T1000 (cell line): ENCODE measurements around the gene XRCC1.
"Not testable (repeated sequence)": the region's sequence is repeated elsewhere in the genome, so short reads cannot be mapped to it uniquely, and the experiment has no call there.

ENCODE experiments used
- DNase-seq: peaks from one replicate; lab custom pipeline; 2025; ENCODE audit warnings: mixed read lengths; lab: John Stamatoyannopoulos, UW

Gene XRCC1

DNA sequence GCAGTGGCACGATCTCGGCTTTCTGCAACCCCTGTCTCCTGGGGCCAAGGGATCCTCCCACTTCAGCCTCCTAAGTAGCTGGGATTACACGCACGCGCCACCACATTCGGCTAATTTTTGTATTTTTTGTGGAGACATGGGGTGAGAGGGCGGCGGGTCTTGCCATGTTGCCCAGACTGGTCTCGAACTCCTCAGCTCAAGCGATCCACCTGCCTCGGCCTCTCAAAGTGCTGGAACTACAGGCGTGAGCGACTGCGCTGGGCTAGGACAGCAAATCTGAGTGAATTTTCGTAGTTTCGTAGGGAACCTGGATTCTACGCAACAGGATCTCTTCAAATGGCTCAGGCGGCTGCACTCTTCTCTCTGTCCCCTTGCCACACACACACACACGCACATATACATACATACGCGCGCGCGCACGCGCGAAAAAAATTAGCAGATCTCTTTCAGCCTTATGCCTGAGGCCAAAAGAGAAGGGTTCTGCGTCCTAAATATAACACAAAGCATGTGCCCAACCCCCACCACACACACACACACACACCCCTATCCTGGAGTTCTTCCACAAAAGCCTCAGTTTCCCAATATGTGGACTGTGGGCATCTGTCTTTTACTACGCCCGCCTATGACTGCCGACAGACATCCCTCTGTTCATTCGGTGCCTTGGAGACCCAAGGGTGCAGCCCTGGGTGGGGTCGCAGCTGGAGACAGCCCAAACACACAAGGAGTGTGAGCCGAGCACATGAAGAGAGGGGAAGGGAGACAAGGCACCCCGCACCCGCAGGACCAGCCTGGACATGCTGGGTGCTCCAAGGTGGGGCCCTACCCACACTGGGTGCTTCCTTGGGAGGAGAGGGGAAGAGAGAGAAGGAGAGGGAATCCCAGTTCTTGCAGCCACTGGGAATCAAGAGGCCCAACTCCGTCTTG, 890 bp upstream of the XRCC1 start:
- no peak for DNase-seq

GRCh38 chr19:43574424-43575155, 737 bp downstream of the XRCC1 start:
- DNase-seq, result peak; percentile 14

- no peak for DNase-seq
These were observed 3.1 kb downstream of the XRCC1 start for GRCh38 chr19:43572171-43572588.

DNA sequence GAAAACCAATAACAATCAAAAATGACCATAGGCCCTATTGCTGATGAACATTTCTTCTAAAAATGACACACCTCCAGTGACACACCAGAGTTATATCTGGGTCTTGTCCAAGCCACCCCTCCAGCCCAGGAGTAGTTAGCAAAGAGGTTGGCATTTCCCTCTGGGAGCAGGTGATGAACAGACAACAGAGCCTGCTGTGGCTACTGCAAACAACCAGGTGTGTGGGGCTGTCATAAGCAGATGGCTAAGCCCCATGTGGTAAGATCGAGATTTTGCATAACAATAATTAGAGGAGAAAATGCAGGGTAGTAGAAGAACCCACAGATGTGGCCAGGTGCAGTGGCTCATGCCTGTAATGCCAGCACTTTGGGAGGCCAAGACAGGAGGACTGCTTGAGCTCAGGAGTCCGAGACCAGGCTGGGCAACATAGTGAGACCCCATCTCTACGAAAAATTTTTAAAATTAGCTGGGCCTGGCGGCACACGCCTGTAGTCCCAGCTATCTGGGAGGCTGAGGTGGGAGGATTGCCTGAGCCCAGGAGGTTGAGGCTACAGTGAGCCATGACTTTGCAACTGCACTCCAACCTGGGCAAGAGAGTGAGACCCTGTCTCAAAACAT, 5.0 kb downstream of the XRCC1 start:
- DNase-seq, result no peak

GRCh38 chr19:43569657-43570056, 5.7 kb downstream of the XRCC1 start:
- DNase-seq, result no peak

DNA sequence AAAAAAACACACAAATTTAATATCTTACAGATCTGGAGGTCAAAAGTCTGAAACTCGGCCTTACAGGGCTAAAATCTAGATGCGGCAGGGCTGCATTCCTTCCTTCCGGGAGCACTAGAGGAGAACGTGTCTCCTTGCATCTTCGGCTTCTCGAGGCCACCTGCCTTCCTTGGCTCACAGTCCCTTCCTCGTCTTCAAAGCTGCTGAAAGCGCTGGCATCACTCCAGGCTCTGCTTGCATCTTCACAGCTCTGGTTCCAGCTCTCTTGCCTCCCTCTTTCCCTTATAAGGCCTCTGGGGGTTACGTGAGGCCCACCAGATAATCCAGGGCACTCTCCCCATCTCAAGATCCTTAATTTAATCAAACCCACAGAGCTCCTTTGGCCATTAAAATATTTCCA, 10.5 kb downstream of the XRCC1 start:
- DNase-seq, result no peak

DNA sequence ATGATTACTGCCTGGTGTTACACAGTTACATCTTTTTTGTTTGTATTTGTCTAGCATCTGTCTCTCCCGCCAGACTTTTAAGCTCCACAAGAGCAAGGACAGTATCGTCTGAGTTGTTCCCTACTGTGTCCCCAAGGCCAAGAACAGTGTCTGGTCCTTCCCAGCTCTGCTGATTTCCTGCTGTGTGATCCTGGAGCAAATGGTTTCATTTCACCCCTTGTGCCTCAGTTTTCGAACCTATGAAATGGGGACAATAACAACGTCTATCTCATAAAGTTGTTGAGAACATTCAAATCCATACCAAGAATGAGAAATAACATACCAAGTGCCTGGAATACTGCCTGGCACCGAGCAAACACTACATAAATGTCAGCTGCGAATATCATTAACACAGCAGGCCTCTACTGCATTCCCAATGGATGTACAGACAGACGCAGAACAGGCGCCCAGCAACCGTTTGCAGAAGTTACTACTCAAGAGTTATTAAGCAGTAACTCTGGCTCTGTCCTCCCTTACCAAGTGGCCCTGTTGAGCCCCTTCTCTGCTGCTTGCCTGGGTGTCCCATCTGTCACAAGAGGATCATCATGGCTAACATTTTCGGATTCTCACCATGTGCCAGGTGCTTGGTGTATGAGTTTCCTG, 11.4 kb downstream of the XRCC1 start:
- DNase-seq, result no peak

DNA sequence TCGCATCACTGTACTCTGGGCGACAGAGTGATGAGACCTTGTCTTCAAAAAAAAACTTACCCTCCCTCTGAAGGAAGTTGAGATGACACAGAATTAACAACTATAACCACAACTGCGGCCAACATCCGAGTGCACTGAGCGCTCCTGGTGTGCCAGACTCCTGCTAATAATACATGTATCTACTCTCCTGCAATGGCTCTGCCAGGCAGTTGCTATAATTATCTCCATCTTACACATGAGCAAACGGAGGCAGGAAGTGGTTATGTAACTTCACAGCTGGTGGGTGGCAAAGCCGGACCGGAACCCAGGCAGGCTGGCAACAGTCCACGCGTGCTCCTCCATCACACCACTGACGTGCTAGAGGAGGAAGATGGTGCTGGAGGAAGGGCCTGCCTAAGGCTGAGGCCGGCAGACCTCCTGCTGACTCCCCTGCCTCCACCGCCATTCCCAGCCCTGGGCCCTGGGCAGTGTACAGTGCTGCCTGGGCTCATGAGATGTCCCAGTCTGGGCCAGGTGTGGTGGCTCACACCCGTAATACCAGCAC, 12.6 kb downstream of the XRCC1 start:
- peak; percentile 35 for DNase-seq

DNA sequence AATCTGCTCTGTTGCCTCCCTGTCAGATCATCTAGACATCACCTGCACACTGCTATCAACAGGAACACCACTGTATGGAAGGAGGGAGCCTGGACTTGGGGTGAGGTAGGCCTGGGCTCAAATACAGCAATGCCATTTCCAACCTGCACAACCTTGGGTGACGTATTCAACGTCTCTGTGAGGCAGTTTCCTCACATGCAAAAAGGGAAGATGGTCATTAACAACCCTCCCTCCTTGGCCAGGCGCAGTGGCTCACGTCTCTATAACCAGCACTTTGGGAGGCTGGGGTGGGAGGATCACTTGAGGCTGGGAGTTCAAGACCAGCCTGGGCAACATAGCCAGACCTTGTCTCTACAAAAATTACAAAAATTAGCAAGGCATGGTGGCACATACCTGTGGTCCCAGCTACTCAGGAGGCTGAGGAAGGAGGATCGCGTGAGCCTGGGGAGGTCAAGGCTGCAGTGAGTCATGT, 13.1 kb downstream of the XRCC1 start:
- no peak for DNase-seq

DNA sequence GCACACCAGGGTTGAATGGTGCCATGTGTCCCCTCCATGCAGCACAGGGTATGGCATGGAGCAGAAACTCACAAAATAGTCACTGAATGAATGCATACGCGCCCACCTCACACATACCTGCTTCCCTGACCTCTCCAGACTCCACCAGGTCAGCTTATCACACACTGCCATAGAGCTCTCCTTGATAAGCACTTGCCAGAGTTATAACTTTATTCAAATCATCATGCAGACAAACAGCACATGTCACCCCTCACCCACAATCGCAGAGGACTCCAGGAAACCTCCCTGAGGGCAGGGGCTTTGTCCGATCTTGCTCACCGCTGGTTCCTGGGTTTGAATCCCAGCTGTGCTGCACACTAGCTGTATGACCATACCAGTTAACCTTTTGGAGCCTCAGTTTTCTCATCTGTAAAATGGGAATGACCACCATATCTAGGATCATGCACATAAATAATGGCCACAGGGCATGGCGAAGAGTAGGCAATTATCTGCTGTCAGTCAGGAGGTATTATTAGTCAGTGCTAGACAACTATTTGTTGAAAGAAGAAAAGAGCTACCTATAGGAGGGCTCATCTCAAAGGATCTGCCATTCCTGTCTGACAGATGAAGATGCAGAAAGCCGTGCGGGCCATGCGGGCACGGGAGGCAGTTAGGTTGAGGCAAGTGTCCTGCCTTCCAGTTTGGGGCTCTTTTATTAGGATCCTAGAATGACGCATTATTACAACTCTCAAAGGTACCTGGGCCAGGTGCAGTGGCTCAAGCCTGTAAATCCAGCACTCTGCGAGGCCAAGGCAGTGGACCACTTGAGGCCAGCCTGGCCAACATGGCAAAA, 14.0 kb downstream of the XRCC1 start:
- no peak for DNase-seq

DNA sequence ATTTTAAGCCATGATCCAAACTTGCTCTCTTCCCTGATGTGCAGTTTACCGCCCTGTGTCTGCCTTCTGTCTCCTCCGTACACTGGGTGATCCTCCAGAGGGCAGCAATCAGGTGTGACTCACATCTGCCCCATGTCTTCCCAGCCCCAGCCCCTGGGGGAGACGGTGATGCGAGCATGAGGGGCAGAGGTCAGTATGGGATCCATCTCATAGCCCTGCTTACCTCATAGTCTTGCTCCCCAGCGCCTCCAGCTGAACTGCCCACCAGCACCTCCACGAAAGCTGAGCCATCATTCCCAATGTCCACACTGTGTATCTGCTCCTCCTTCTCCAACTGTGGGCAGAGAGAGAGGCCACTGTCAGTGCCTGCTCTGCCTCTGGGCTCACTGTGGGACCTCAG, 14.6 kb downstream of the XRCC1 start:
- DNase-seq, result peak; percentile 62

DNA sequence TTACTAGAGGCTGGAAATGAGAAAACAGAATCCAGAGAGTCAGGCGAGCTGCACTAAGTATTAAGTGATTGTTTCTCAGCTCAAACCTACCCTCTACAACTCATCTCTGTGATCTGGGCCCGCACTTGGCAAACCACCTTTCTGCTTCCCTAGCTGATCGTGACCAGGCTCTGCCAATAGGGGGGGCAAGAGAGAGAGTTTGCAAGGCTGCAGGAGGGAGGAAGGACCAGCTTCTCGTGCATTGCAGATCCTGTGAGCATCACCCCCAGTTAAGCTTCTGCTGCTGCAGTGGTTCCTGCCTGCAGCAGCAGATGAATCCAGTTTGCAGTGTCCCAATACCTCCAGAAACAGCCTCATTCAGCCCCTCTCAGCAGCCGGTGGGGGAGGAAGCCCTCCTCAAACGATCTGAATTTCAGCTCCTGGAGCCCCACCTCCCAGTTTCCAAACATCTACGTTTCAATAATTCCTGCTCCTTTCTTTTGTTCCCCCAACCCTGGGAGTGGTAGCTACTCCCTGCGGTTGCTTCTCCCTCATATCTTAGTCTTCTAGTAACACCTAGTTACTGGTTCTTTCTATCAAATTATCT, 20.0 kb downstream of the XRCC1 start:
- DNase-seq, result peak; percentile 14

DNA sequence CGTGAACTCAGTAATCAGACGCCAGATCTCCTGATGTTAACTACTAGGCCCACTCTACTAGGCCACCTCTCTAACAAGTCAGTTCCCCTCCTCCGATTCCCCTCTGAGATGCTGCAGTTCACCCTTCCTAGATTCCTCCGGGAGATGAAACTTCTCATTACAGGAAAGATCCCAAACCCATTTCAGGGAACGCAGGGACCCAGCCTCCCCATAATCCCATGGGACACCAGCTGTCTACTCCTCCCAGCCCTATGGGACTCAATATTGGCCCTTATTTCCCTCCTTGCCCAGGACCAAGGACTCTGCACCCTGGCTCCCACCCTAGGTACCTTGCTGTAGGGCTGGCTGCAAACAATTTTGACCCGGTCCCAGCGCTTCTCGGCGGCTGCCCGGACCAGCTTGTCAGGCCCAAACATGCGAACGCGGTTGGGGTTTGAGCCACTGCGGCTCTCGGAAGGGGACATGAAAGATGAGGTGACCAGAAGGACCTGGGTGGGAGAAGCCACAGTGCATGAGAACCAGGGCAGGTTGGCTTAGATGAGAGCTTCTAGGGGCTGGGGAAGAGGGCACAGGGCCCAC, 20.9 kb downstream of the XRCC1 start:
- DNase-seq, result no peak

- DNase-seq, result no peak
These were observed 21.7 kb downstream of the XRCC1 start for GRCh38 chr19:43553656-43554055.

- DNase-seq, result no peak
These were observed 22.7 kb downstream of the XRCC1 start for GRCh38 chr19:43552616-43553015.

DNA sequence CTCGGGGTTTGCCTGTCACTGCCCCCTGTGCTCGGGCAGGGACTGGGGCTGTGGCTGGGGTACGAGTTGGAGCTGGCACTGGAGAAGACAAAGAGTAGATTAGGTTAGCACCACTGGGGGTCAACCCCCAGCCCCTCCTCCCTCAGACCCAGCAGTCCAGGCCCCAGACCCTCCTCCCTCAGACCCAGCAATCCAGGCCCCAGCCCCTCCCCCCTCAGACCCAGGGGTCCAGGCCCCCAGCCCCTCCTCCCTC, 23.2 kb downstream of the XRCC1 start:
- no peak for DNase-seq

DNA sequence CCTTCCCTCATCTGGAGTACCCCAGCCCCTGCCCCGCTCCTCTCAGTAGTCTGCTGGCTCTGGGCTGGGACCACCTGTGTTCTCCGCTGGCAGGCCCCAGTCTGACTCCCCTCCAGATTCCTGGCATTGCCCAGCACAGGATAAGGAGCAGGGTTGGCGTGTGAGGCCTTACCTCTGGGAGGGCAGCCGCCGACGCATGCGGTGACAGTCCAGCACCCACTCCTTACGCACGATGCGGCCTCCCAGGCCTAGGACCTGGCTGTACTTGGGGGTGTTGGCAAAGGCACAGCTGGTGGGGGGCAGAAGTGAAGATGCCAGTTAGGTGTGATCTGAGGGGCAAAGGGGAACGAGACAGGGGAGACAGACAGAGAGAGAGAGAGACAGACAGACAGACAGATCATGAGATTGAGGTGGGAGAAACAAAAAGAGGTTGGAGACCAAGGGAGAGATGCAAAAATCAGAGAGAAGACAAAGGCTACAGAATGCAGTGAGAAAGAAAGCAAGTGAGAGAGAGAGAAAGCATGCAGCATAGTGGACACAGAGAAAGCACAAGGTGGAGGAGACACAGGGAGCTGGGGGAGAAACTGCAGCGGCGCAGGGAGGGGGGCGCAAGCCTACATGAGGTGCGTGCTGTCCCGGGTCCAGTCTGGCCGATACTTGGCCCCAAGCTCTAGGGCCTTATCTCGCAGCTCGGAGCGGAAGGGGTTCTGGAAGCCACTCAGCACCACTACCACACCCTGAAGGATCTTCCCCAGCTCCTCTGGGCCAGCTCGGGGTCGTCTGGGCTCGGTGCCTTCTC, 23.7 kb downstream of the XRCC1 start:
- no peak for DNase-seq

GRCh38 chr19:43548706-43549105, 26.6 kb downstream of the XRCC1 start:
- DNase-seq, result no peak

DNA sequence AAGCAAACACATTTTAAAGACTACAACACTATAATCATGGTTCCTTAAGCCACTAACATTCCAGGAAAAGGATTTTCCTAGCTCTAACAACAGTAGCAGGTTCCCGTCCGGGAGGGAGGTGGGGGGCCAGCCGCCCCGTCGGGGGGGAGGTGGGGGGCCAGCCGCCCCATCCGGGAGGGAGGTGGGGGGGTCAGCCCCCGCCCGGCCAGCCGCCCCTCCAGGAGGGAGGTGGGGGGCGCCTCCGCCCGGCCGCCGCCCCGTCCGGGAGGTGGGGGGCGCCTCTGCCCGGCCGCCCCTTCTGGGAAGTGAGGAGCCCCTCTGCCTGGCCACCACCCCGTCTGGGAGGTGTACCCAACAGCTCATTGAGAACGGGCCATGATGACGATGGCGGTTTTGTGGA, 27.4 kb downstream of the XRCC1 start:
- not testable (repeated sequence) for DNase-seq

DNA sequence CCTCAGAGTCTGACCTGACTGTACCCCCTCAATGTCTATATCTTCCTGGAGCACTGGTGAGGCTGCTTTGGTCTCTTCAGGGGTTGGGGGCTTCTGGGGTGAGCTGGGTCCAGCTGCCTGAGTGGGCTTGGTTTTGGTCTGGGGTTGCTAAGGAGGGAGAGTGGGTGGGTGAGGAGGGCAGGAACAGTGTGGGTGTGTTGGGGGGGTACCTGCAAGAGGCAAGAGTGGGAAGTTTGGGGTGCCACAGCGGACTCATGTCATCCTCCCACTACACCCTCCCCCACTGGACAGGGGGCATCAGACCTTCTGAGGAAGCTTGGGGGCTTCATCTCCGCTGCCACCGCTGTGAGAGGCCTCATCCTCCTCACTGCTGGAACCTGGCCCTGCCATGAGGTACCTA, 28.7 kb downstream of the XRCC1 start:
- no peak for DNase-seq
